Measurements from ENCODE around the gene CLPTM1L.
"Not testable (repeated sequence)": the region's sequence is repeated elsewhere in the genome, so short reads cannot be mapped to it uniquely, and the experiment has no call there.

Gene CLPTM1L

DNA sequence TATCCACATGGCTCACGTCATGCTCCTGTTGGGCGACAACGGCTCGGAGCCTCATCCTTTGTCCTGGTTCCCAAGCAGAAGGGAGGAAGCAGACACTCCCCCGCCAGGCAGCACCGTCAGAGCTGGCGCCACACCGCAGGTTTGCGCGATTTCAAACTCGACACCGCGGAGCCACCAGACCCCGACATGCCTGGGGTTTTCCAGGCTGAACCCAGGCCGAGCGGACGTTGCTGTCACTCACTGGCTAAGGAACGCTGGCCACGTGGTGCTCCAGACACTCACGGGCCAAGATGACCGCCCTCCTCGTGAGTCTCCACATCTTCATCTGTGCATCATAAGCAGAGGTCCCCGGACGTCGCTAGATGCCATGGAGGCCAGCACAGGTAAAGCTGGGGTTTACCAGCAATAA is 59.0 kb downstream of the CLPTM1L start:
- peak; percentile 37 for DNase-seq

DNA sequence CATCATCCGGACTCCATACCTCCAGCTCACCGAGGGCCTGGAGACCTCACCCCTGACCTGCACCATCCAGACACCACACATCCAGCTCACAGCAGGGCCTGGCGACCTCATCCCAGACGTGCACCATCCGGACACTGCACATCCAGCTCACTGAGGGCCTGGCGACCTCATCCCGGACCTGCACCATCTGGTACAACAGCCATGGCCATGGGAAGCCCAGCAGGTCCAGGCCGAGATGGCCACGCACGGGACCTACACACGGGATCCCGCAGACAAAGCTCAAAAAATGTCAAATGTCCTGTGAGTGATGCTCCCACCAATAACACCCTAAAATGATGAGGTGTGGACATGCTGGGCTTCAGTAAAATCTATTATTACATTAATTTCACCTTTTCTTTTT is 59.8 kb downstream of the CLPTM1L start:
- DNase-seq: peak; percentile 23

DNA sequence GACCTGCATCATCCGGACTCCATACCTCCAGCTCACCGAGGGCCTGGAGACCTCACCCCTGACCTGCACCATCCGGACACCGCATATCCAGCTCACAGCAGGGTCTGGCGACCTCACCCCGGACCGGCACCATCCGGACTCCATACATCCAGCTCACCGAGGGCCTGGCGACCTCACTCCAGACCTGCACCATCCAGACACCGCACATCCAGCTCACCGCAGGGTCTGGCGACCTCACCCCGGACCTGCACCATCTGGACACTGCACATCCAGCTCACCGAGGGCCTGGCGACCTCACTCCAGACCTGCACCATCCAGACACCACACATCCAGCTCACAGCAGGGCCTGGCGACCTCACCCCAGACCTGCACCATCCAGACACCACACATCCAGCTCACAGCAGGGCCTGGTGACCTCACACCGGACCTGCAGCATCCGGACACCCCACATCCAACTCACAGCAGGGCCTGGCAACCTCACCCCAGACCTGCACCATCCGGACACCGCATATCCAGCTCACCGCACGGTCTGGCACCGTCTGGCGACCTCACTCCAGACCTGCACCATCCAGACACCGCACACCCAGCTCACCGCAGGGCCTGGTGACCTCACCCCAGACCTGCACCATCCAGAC is 60.4 kb downstream of the CLPTM1L start:
- peak; percentile 38 for DNase-seq

DNA sequence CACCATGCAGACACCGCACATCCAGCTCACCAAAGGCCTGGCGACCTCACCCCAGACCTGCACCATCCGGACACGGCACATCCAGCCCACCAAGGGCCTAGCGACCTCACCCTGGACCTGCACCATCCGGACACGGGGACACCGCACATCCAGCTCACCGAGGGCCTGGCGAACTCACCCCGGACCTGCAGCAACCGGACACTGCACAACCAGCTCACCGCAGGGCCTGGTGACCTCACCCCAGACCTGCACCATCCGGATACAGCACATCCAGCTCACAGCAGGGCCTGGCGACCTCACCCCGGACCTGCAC is 61.2 kb downstream of the CLPTM1L start:
- DNase-seq: not testable (repeated sequence)

DNA sequence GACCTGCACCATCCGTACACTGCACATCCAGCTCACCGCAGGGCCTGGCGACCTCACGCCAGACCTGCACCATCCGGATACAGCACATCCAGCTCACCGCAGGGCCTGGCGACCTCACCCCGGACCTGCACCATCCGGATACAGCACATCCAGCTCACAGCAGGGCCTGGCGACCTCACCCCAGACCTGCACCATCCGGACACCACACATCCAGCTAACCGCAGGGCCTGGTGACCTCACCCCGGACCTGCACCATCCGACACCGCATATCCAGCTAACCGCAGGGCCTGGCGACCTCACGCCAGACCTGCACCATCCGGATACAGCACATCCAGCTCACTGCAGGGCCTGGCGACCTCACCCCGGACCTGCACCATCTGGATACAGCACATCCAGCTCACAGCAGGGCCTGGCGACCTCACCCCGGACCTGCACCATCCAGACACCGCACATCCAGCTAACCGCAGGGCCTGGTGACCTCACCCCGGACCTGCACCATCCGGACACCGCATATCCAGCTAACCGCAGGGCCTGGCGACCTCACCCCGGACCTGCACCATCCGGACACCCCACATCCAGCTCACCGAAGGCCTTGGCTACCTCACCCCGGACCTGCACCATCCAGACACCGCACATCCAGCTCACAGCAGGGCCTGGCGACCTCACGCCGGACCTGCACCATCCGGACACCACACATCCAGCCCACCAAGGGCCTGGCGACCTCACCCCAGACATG is 61.7 kb downstream of the CLPTM1L start:
- peak; percentile 8 for DNase-seq

DNA sequence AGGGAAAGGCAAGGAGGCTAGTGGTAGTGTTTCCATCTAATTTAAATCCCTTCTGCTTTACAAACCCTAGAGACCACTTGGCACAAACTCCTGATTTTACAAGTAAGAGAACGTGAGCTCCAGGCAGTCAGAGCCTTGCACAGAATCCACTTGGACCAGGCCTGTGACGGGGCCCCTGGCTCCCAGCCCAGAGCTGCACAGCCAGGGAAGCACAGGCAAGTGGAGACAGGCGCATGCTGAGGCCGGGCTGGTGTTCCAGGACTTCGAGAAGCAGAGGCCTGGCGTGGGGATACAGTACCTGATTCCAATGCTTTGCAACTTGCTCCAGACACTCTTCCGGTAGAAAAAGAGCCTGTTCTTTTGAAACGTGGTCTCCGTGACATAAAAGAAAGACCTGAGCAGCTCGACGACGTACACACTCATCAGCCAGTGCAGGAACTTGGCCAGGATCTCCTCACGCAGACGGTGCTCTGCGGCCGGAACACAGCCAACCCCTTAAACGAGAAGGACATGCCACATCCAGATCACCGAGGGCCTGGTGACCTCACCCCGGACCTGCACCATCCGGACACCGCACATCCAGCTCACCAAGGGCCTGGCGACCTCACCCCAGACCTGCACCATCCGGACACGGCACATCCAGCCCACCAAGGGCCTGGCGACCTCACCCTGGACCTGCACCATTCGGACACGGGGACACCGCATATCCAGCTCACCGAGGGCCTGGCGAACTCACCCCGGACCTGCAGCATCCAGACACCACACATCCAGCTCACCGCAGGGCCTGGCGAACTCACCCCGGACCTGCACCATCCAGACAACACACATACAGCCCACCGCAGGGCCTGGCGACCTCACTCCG is 62.5 kb downstream of the CLPTM1L start:
- DNase-seq: no peak

DNA sequence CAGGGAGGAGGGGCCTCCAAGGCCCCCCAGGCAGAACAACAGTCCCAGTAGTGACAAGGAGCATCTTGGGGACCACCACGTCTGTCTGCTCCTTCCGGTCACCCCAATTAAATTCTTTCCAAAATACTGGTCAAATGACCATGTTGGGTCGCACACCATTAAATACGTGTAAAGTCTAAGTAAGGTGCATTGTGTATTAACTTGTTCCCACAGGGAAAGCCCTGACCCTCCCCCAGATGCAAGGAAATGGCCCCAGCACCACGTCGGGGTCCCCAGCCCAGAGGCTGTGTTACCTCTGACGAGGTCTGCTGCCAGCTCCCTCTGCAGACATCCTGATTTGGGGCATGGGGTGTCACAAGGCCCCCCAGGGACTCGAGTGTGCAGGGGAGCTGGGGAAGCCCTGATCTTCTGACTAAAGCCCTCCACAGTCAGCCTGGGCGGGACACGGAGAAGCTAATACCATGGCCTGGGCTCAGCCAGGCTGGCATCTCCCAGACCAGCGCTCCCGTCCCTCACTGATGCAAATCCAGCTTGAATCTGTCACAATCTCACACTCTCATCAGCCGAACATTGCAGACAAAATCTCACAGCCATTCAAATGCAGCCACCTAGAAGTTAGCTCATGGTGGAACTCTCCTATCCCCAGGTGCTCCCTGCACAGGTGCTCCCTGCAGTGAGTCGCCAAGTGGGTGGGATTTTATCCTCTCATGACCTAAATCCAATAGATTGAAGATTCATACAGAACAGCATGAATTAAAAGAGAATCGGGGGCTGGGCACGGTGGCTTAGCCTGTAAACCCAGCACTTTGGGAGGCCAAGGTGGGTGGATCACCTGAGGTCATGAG is 63.6 kb downstream of the CLPTM1L start:
- no peak for DNase-seq

DNA sequence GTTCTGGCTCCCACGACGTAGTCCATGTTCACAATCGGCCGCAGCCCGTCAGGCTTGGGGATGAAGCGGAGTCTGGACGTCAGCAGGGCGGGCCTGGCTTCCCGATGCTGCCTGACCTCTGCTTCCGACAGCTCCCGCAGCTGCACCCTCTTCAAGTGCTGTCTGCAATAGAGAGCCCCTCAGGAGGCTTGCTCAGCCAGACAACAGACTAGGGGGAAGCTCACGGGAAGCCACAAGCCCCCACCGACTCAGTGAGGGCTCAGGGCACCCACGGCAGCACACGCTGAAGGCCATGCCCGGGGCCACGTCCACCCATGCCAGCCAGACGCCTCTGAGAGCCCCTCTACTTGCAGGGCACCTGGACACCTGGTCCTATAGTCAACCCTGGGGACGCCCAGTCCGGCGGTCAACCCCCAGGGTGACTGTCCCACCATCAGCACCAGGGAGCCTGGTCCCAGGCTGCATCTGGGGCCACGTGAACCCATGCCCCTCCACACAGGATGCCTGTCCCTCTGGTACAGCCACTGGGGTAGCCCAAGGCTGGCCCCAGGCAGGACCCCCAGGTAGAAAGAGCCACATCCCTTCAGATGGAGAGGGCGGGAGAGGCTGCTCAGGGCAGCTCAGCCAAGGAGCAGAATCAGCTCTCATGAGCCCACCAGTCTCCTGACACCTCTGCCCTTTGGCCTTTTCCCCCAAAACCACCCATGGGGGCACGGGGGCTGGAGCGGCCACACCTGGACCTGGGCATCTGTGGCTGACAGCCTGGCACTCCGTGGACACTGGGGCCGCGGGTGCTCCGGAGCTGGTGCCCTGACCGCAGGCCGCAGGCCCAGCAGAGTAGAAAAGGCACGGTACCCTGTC is 64.5 kb downstream of the CLPTM1L start:
- no peak for DNase-seq

DNA sequence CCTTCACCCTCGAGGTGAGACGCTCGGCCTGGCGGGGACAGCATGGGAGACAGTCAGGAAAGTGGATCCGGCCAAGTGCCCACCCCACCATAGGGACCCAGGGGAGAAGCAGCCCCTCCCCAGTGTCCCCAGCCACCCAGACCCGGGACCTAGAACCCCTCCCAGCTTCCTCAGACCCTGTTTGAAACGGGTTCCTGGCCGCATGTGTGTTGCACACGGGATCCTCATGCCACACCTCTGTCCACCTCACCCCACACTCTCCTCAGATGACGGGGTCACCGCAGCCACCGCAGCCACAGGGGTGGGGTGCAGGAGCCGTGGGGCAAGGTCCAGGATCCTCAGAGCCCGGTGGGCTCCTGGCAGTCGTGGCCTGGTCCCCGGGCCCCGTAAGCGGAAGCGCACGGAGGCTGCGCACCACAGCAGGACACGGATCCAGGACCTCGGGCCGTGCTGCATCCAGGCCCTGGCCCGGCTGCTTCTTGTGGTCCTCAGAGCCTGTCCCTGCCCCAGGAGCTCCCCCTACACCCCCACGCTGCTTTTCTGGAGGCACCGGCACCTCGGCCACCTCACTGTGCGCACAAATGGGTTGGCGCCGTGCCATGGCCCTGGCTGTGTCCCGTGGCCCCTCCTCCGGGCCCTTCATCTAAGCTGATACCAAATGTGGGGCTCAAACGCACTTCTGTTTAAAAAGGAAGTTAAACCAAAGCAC is 65.3 kb downstream of the CLPTM1L start:
- no peak for DNase-seq

DNA sequence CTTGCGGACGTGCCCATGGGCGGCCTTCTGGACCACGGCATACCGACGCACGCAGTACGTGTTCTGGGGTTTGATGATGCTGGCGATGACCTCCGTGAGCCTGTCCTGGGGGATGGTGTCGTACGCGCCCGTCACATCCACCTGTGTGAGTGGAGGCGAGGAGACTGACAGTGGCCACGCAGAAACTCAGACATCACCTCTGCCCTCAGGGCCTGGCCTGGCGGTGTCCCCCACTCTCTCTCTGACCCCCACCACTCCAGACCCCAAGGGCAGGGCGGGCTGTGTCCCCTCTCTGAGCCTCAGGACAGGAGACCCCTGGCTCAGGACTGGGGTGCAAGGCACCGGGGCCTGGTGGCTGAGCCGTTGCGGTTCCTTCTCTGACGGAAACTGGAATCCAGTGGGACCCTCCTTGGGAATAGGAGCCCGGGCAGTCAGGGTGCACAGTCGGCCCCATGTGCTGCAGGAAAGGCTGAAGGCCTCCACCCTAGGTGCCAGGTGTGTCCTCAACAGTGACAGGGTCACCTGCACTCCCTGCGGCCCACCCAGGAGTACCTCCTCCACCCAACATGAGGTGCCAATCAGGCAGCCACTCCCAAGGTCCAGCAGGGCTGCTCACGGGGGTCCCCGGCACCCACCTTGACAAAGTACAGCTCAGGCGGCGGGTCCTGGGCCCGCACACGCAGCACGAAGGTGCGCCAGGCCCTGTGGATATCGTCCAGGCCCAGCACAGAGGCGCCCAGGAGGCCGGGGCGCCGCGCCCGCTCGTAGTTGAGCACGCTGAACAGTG is 66.0 kb downstream of the CLPTM1L start:
- DNase-seq: no peak

DNA sequence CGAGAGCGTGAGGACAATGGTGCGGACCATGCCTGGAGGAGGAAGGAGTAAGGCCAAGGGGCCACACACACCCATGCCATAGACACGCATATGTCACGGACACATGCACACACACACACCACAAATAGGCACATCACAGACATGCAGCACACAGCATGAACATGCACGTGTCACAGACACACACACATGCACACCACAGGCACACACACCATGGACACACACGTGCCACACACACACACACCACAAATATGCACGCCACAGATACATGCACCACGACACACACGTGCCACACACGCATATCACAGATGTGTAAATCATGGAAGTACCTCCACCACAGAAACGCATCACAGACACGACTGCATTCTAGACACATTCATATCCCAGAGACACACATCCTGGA is 66.7 kb downstream of the CLPTM1L start:
- no peak for DNase-seq

DNA sequence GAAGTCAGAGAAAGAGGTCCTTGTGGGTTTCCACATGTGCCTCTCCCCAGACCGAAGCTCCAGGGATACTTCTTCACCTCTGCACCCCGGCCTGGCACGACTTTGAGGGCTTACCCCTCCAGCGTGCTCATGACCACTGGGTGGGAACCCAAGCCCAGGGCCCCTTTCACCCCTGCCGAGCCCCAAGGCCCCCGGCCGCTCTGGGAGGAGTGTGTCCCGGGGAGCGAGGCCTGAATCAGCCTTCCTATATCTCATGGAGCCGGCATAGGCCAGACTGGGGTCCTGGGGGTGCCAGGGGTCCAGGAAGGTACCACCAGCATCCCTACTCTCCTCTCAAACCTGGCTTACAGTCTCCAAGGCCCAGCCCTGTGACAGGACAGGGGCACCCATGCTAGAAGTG is 67.1 kb downstream of the CLPTM1L start:
- DNase-seq: no peak

DNA sequence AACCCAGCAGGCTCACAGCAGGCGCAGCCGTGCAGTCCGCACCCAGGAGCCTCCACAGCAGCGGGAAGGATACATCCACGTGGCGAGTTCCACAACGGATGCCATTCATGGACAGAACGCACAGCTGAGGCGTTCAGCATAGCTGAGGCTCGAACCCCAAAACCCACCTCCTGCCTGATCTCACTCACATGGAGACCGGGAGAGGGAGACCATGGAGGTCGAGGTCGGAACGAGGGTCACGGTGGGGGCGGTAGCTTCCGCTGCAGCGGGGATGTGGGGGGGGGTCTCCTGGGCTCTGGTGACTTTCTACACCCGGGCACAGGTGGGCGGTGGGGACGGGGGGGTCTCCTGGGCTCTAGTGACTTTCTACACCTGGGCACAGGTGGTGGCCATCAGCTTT is 67.6 kb downstream of the CLPTM1L start:
- no peak for DNase-seq

DNA sequence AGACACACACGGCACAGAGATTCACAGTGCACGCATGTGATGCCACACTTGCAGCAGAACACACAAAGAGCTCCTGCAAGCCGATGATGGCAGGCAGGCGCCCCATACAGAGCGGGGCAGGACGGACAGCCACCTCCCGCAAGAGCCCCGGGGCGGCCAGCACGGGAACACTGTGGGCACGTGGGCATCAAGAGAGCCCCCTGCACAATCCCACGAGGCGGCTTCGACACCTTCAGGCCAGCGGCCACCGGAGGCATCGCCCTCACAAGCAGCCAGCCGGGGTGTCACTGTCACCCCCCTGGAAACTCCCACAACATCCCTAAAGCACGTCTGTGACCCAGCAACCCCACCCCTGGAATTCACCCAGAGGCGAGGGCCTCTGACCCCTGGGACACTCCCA is 68.0 kb downstream of the CLPTM1L start:
- DNase-seq: no peak

DNA sequence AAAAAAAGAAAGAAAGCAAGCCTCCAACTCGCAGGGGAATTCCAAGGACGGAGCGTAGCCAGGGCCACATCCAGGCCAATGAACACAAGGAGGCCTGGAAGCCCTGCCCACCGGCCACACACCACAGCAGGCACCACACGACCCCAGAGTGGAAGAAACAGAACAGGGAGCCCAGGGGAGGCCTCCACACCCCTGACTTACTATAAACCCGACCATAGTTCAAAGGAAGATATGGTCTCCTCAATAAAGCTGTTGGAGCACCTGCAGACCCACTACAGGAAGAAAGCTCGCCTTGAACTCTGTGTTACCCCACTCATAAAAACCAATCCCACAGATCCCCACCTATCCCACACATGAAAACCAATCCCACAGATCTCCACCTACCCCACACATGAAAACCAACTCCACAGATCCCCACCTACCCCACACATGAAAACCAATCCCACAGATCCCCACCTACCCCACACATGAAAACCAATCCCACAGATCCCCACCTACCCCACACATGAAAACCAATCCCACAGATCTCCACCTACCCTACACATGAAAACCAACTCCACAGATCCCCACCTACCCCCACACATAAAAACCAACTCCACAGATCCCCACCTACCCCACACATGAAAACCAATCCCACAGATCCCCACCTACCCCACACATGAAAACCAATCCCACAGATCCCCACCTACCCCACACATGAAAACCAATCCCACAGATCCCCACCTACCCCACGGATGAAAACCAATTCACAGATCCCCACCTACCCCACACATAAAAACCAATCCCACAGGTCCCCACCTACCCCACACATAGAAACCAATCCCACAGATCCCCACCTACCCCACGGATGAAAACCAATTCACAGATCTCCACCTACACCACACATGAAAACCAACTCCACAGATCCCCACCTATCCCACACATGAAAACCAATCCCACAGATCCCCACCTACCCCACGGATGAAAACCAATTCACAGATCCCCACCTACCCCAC is 69.2 kb downstream of the CLPTM1L start:
- DNase-seq: not testable (repeated sequence)

DNA sequence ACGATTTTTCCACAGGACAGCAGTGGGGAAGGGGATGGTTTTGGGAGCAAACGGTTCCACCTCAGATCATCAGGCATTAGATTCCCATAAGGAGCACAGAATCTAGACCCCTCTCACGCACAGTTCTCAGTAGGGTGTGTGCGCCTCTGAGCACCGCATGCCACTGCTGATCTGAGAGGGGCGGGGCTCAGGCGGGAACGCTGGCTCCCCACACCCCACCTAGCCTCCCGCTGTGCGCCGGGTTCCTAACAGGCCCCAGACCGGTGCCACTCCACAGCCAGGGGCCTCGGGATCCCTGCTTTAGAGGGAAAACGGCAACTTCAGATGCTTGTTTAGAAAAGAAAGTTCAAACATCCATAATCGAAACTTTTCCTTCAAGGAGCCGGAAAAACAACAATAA is 70.4 kb downstream of the CLPTM1L start:
- DNase-seq: no peak

DNA sequence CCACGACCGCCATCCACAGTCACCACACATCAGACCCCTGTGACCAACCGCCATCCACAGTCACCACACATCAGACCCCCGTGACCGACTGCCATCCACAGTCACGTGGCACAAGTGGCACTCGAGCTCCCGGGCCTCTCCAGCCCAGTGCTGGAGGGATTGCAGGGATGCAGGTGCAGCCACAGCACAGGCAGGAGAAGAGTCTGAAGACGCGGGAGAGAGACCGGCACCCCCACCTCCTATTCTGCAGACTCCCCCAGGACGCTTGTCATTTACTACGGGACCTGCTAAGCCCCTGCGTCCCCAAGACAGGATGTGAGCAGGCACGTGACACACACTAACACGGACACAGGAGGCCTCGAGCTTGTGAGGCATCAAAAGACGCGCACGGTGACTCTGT is 71.2 kb downstream of the CLPTM1L start:
- no peak for DNase-seq

DNA sequence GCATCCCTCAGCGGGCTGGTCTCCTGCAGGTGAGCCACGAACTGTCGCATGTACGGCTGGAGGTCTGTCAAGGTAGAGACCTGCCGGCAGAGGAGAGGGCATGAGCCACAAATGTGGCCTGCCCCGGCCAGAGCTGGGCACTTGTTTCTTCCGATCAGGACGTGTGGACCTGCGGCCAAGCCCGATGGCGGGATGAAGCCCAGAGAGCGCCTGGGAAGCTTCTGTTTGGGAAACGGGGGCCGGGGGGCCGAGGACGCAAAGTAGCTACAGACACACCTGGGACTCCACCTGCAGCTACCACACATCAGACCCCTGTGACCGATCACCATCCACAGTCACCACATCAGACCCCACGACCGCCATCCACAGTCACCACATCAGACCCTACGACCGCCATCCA is 72.7 kb downstream of the CLPTM1L start:
- no peak for DNase-seq

Data from activated CD8-positive, alpha-beta memory T cell treated with anti-CD3 and anti-CD28 coated beads, Interleukin-2, amount 50 U/mL, for 48 hours (primary cell).